MG63 (cell line): ENCODE results near the gene FGF14. TPM values are rescaled to one million over a fixed set of nuclear protein-coding genes. Genes with fewer than 3 reads are reported as not detected.
A peak's percentile ranks its signal among the peaks of the same experiment; 100 is the strongest.

Source experiments
- DNase-seq: peaks from one replicate; pipeline ENCODE4 v3.0.0-alpha.2; 2020
- H3K27me3 ChIP-seq: fragments of 250-450 bp; sonication (Bioruptor Pico); 2 replicates; pipeline ENCODE4 v1.5.1; 2020; ENCODE audit warnings: mild to moderate bottlenecking, moderate library complexity
- H3K36me3 ChIP-seq: fragments of 250-450 bp; sonication (Bioruptor Pico); 2 replicates; pipeline ENCODE4 v1.5.1; 2020; ENCODE audit warnings: mild to moderate bottlenecking, moderate library complexity
- H3K4me3 ChIP-seq: fragments of 250-450 bp; sonication (Bioruptor Pico); 2 replicates; pipeline ENCODE4 v1.5.1; 2020; ENCODE audit warnings: mild to moderate bottlenecking, moderate library complexity
- H3K9me3 ChIP-seq: fragments of 250-450 bp; sonication (Bioruptor Pico); 2 replicates; pipeline ENCODE4 v1.5.1; 2020; ENCODE audit warnings: mild to moderate bottlenecking, moderate library complexity
- total RNA-seq: library from RNA; depleted of rRNA; stranded (reverse); fragments of >200 nt; shearing (Covaris generic); gene quantifications from 2 replicates; pipeline ENCODE4 v1.2.3, GENCODE V29; 2014; ENCODE audit warnings: low replicate concordance; rRNA removed

FGF14 gene
- total RNA-seq, 1 experiment from 2014 or later, result not detected

- Histone ChIP-seq H3K4me3 (no peak overlapping the region), H3K9me3 (no peaks in the 10 kb centered on the region), H3K36me3 (no peaks in the 10 kb centered on the region), H3K27me3 (no peaks in the 10 kb centered on the region)
- no peak for DNase-seq
These were observed 698.8 kb downstream of the FGF14 start for GRCh38 chr13:101703081-101703480.

GRCh38 chr13:101700598-101700997, 701.2 kb downstream of the FGF14 start:
- DNase-seq, result peak; percentile 31
- Histone ChIP-seq H3K27me3 (no peaks in the 10 kb centered on the region), H3K36me3 (no peaks in the 10 kb centered on the region), H3K4me3 (no peak overlapping the region), H3K9me3 (no peaks in the 10 kb centered on the region)

GRCh38 chr13:101698400-101698799, 703.4 kb downstream of the FGF14 start:
- Histone ChIP-seq H3K36me3 (no peaks in the 10 kb centered on the region), H3K27me3 (no peaks in the 10 kb centered on the region), H3K4me3 (no peak overlapping the region), H3K9me3 (no peaks in the 10 kb centered on the region)
- DNase-seq, result no peak

GRCh38 chr13:101697745-101698144, 704.1 kb downstream of the FGF14 start:
- no peaks in the 10 kb centered on the region for H3K36me3 ChIP-seq
- no peaks in the 10 kb centered on the region for H3K27me3 ChIP-seq
- H3K4me3 ChIP-seq, result no peak overlapping the region
- H3K9me3 ChIP-seq, result no peaks in the 10 kb centered on the region
- no peak for DNase-seq

- no peaks in the 10 kb centered on the region for H3K27me3 ChIP-seq
- DNase-seq, result no peak
- no peaks in the 10 kb centered on the region for H3K36me3 ChIP-seq
- H3K4me3 ChIP-seq, result no peak overlapping the region
- H3K9me3 ChIP-seq, result no peaks in the 10 kb centered on the region
These were observed 705.9 kb downstream of the FGF14 start for GRCh38 chr13:101695870-101696516.

- Histone ChIP-seq H3K4me3 (no peak overlapping the region), H3K9me3 (no peaks in the 10 kb centered on the region), H3K27me3 (no peaks in the 10 kb centered on the region), H3K36me3 (no peaks in the 10 kb centered on the region)
- no peak for DNase-seq
These were observed 710.4 kb downstream of the FGF14 start for GRCh38 chr13:101691341-101691860.

GRCh38 chr13:101690871-101691270, 711.0 kb downstream of the FGF14 start:
- H3K36me3 ChIP-seq, result no peaks in the 10 kb centered on the region
- DNase-seq, result peak; percentile 4
- H3K9me3 ChIP-seq, result no peaks in the 10 kb centered on the region
- H3K4me3 ChIP-seq, result no peak overlapping the region
- H3K27me3 ChIP-seq, result no peaks in the 10 kb centered on the region

GRCh38 chr13:101686003-101686402, 715.8 kb downstream of the FGF14 start:
- no peak overlapping the region for H3K4me3 ChIP-seq
- no peak for DNase-seq
- no peaks in the 10 kb centered on the region for H3K9me3 ChIP-seq
- H3K27me3 ChIP-seq, result no peaks in the 10 kb centered on the region
- no peaks in the 10 kb centered on the region for H3K36me3 ChIP-seq

GRCh38 chr13:101681834-101682233, 720.0 kb downstream of the FGF14 start:
- Histone ChIP-seq H3K36me3 (no peaks in the 10 kb centered on the region), H3K4me3 (no peak overlapping the region), H3K9me3 (no peaks in the 10 kb centered on the region), H3K27me3 (no peaks in the 10 kb centered on the region)
- DNase-seq, result no peak

- H3K27me3 ChIP-seq, result no peaks in the 10 kb centered on the region
- no peak overlapping the region for H3K4me3 ChIP-seq
- no peaks in the 10 kb centered on the region for H3K36me3 ChIP-seq
- no peak for DNase-seq
- no peaks in the 10 kb centered on the region for H3K9me3 ChIP-seq
These were observed 728.3 kb downstream of the FGF14 start for GRCh38 chr13:101673360-101674105.

GRCh38 chr13:101661839-101662238, 740.0 kb downstream of the FGF14 start:
- H3K4me3 ChIP-seq, result no peak overlapping the region
- H3K9me3 ChIP-seq, result no peaks in the 10 kb centered on the region
- no peaks in the 10 kb centered on the region for H3K27me3 ChIP-seq
- no peak for DNase-seq
- H3K36me3 ChIP-seq, result no peaks in the 10 kb centered on the region

Other genes starting within 250 kb of the FGF14 start
- gene TPP2, start 194.9 kb upstream of the FGF14 start, total RNA-seq, result 33.9 and 43.6 TPM in 2 replicates